ENCODE results near the gene CHD2.
"Not testable (repeated sequence)": the region's sequence is repeated elsewhere in the genome, so short reads cannot be mapped to it uniquely, and the experiment has no call there.

The CHD2 gene

GRCh38 chr15:93052090-93052879 lies 152.2 kb downstream of the CHD2 start:
- DNase-seq = peak; percentile 39

- no peak for DNase-seq
Observed at GRCh38 chr15:93055211-93055610, 155.1 kb downstream of the CHD2 start.

GRCh38 chr15:93056836-93057235 lies 156.7 kb downstream of the CHD2 start:
- no peak for DNase-seq

GRCh38 chr15:93057618-93058017 lies 157.5 kb downstream of the CHD2 start:
- DNase-seq = no peak

GRCh38 chr15:93058128-93058527 lies 158.0 kb downstream of the CHD2 start:
- no peak for DNase-seq

GRCh38 chr15:93058904-93059427 lies 158.8 kb downstream of the CHD2 start:
- no peak for DNase-seq

- no peak for DNase-seq
Observed at GRCh38 chr15:93059442-93059841, 159.3 kb downstream of the CHD2 start.

GRCh38 chr15:93060336-93061248 lies 160.5 kb downstream of the CHD2 start:
- DNase-seq = no peak

GRCh38 chr15:93062628-93063261 lies 162.6 kb downstream of the CHD2 start:
- DNase-seq = not testable (repeated sequence)

GRCh38 chr15:93063262-93063671 lies 163.1 kb downstream of the CHD2 start:
- DNase-seq = peak; percentile 7

- no peak for DNase-seq
Observed at GRCh38 chr15:93063796-93064690, 163.9 kb downstream of the CHD2 start.

- DNase-seq = no peak
Observed at GRCh38 chr15:93065641-93066045, 165.5 kb downstream of the CHD2 start.

- no peak for DNase-seq
Observed at GRCh38 chr15:93066224-93066681, 166.1 kb downstream of the CHD2 start.

- peak; percentile 35 for DNase-seq
Observed at GRCh38 chr15:93066834-93067648, 166.9 kb downstream of the CHD2 start.

GRCh38 chr15:93067649-93068085 lies 167.5 kb downstream of the CHD2 start:
- DNase-seq = no peak

- peak; percentile 81 for DNase-seq
Observed at GRCh38 chr15:93068581-93069199, 168.6 kb downstream of the CHD2 start.

GRCh38 chr15:93070132-93070531 lies 170.0 kb downstream of the CHD2 start:
- no peak for DNase-seq

- DNase-seq = no peak
Observed at GRCh38 chr15:93070551-93071296, 170.6 kb downstream of the CHD2 start.

GRCh38 chr15:93071469-93071936 lies 171.4 kb downstream of the CHD2 start:
- DNase-seq = no peak

GRCh38 chr15:93072011-93072410 lies 171.9 kb downstream of the CHD2 start:
- no peak for DNase-seq

All from NCI-H69 (cell line).